Measurements from ENCODE around the gene WDR54. TPM values are rescaled to one million over a fixed set of nuclear protein-coding genes. Genes with fewer than 3 reads are reported as not detected.
"Not testable (repeated sequence)": the region's sequence is repeated elsewhere in the genome, so short reads cannot be mapped to it uniquely, and the experiment has no call there.

WDR54 gene
- total and polyA plus RNA-seq, 12 donors = 6.4 to 23.9 (median 14.5) TPM

DNA sequence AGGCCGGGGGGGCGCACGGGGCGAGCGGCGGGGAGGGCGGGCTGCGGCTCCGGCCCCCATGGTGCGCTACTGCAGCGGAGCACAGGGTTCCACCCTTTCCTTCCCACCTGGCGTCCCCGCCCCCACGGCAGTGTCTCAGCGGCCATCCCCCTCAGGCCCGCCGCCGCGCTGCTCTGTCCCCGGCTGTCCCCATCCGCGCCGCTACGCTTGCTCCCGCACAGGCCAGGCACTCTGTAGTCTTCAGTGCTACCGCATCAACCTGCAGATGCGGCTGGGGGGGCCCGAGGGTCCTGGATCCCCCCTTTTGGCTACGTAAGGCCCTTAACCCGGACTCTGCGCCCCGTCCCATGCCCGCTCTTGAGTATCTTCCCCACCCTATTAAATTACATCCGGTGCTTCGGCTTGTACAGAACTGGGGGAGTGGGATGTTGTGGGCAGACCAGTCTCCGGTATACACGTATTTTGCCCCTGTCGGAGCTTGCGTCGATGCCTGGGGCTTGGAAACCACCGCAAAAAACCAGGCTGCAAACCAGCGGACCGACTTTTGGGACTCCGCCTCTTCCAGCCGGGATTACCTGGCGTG lies 36.1 kb downstream of the WDR54 start:
- intact Hi-C loops (cut with DNase I) = no loop called here
- Histone ChIP-seq H3K27me3 (no peaks in the 10 kb centered on the region), H3K9me3 (replicated peaks in 1 of 3) (no peaks in the 10 kb centered on the region), H3K27ac (peak overlapping the region; percentile 84 to 98 (median 97)), H3K4me1 (replicated peaks in 1 of 2) (peaks cover 14 to 31% of the 10 kb centered on the region in 2 donors), H3K4me3 (peak overlapping the region; percentile 21 to 73 (median 52)), H3K36me3 (replicated peaks in 1 of 2) (peaks cover 0 to 17% of the 10 kb centered on the region in 2 donors)
- 0 to 1% (median 0%) methylated on average over 12 to 46 of the region's 46 CpGs for WGBS, 4 donors
- peak; percentile 70 to 86 (median 78) for DNase-seq
- TF ChIP-seq, protein P1, sequence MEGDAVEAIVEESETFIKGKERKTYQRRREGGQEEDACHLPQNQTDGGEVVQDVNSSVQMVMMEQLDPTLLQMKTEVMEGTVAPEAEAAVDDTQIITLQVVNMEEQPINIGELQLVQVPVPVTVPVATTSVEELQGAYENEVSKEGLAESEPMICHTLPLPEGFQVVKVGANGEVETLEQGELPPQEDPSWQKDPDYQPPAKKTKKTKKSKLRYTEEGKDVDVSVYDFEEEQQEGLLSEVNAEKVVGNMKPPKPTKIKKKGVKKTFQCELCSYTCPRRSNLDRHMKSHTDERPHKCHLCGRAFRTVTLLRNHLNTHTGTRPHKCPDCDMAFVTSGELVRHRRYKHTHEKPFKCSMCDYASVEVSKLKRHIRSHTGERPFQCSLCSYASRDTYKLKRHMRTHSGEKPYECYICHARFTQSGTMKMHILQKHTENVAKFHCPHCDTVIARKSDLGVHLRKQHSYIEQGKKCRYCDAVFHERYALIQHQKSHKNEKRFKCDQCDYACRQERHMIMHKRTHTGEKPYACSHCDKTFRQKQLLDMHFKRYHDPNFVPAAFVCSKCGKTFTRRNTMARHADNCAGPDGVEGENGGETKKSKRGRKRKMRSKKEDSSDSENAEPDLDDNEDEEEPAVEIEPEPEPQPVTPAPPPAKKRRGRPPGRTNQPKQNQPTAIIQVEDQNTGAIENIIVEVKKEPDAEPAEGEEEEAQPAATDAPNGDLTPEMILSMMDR (IDR thresholded peaks at IDR 0.05) = no peak
- TF ChIP-seq POLR2A (IDR thresholded peaks at IDR 0.05) = peak; percentile 69 to 97

DNA sequence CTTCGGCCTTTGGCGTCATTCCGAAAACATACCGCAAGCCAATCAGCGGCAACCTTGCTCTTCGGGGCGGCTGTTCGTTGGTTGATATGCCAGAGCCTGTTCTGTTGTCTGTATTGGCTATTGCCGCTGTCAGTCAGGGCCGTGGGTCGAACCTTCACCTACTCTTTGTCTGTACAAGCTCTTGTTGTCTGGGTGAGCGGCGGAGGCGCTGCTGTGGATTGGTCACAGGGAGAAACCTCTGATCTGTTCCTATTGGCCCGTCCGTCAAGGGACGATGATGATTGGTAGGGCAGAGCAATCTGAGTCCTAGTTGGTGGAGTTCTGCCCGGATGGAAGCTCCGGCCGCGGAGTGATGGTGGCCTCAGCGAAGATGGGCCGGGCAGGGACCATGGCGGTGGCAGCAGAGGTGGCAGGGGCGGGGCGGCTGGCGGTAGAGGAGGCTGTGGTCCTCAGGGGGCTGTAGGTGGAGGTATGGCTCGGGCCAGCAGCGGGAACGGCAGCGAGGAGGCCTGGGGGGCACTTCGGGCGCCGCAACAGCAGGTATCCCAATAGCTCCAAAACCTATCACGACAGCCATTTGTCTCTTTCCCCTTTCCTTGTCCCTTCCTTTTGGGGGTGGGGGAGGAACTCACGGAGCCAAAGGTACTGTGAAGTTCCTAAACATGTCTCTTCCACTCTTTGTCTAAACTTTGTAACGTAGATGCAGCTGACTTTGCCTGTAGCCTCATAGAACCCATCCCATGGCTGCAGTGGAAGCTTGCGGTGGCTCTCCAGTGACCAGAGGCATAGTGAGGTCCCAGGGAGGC lies 36.8 kb downstream of the WDR54 start, which contains the start of gene WBP1:
TSS of gene WBP1 (plus strand) at position 307 of the 806 bp plus-strand sequence. CDS start at position 472, 165 bp downstream.
- Histone ChIP-seq H3K27me3 (no peaks in the 10 kb centered on the region), H3K36me3 (replicated peaks in 1 of 2) (peaks cover 0 to 20% of the 10 kb centered on the region in 2 donors), H3K9me3 (replicated peaks in 1 of 3) (no peaks in the 10 kb centered on the region), H3K27ac (peak within 1 kb of the TSS; percentile 84 to 98 (median 97)), H3K4me1 (replicated peaks in 1 of 2) (peaks cover 14 to 31% of the 10 kb centered on the region in 2 donors), H3K4me3 (peak within 1 kb of the TSS; percentile 21 to 73 (median 60))
- WGBS, 4 donors = 0 to 8% (median 0%) methylated on average over 7 to 38 of the region's 38 CpGs
- intact Hi-C loops (cut with DNase I) = no loop called here
- peak; percentile 100 for DNase-seq
- TF ChIP-seq, protein P1 (IDR thresholded peaks at IDR 0.05) = peak in 1 of 6 experiments; percentile 3
- peak; percentile 55 to 84 for TF ChIP-seq POLR2A (IDR thresholded peaks at IDR 0.05)

DNA sequence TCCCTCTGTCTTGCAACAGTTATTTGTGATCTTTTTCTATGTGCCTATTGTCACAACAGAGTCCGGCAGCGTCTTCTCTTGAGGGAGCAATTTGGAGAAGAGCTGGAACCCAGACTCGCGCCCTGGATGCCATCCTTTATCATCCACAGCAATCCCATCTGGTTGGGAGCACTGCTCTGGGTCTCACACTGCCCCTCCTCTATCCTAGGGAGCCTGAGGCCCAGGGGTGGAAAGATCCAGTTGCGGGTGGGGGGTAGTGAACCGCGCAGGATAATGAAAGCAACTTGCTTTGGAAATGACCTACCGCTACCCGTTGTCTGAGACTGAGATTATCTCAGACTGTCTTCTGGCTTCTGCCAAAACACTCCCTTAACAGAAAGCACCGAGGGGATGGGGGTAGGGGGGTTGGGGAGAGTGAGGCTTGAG lies 37.4 kb downstream of the WDR54 start:
- TF ChIP-seq, protein P1 (IDR thresholded peaks at IDR 0.05) = no peak
- no peak for TF ChIP-seq POLR2A (IDR thresholded peaks at IDR 0.05)
- no peaks in the 10 kb centered on the region for H3K27me3 ChIP-seq
- WGBS, 4 donors = 1 to 4% (median 2%) methylated on average over 10 of the region's 10 CpGs
- peaks cover 0 to 20% of the 10 kb centered on the region in 2 donors for H3K36me3 ChIP-seq (replicated peaks in 1 of 2)
- peak in 1 of 7 donors; percentile 71 for DNase-seq
- no peaks in the 10 kb centered on the region for H3K9me3 ChIP-seq (replicated peaks in 1 of 3)
- H3K27ac ChIP-seq = peak overlapping the region in 3 of 5 donors; percentile 74 to 88 (median 75)
- peak overlapping the region in 3 of 4 donors; percentile 13 to 73 (median 60) for H3K4me3 ChIP-seq
- H3K4me1 ChIP-seq (replicated peaks in 1 of 2) = peaks cover 14 to 33% of the 10 kb centered on the region in 2 donors
- intact Hi-C loops (cut with DNase I) = no loop called here

DNA sequence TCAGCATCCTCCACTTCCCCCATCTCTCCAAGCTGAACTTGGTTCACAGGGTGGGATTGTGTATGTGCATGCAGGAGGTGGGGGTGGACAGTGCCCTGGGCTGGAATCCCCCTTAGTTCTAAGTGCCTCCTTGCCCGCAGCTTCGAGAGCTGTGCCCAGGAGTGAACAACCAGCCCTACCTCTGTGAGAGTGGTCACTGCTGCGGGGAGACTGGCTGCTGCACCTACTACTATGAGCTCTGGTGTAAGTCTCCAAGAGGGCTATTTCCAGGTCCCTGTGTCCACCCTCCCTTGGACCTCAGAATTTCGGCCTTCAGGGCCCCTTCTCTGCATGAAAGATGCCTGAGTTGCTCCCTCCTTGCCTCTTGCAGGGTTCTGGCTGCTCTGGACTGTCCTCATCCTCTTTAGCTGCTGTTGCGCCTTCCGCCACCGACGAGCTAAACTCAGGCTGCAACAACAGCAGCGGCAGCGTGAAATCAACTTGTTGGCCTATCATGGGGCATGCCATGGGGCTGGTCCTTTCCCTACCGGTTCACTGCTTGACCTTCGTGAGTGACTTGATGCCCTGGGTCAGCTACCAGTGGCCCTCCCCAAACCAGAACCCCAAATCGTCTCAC lies 38.1 kb downstream of the WDR54 start:
- DNase-seq; H3K9me3 ChIP-seq (replicated peaks in 1 of 3); H3K27me3 ChIP-seq; H3K27ac ChIP-seq; H3K4me3 ChIP-seq; intact Hi-C loops (cut with DNase I): not testable (repeated sequence)
- peaks cover 0 to 20% of the 10 kb centered on the region in 2 donors for H3K36me3 ChIP-seq (replicated peaks in 1 of 2)
- 73 to 87% (median 77%) methylated on average over 10 to 13 of the region's 13 CpGs for WGBS, 4 donors
- peaks cover 19 to 40% of the 10 kb centered on the region in 2 donors for H3K4me1 ChIP-seq (replicated peaks in 1 of 2)

DNA sequence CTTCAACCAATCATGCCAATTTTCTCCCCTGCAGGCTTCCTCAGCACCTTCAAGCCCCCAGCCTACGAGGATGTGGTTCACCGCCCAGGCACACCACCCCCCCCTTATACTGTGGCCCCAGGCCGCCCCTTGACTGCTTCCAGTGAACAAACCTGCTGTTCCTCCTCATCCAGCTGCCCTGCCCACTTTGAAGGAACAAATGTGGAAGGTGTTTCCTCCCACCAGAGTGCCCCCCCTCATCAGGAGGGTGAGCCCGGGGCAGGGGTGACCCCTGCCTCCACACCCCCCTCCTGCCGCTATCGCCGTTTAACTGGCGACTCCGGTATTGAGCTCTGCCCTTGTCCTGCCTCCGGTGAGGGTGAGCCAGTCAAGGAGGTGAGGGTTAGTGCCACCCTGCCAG lies 38.7 kb downstream of the WDR54 start:
- Histone ChIP-seq H3K36me3 (replicated peaks in 1 of 2) (peaks cover 0 to 20% of the 10 kb centered on the region in 2 donors), H3K4me1 (replicated peaks in 1 of 2) (peaks cover 18 to 40% of the 10 kb centered on the region in 2 donors)
- H3K27ac ChIP-seq; H3K27me3 ChIP-seq; H3K4me3 ChIP-seq; H3K9me3 ChIP-seq (replicated peaks in 1 of 3); intact Hi-C loops (cut with DNase I); DNase-seq: not testable (repeated sequence)
- WGBS, 4 donors = 71 to 83% (median 76%) methylated on average over 5 to 10 of the region's 10 CpGs

Measured in adrenal gland (tissue), 12 donors.